Naive B cell (primary cell): ENCODE measurements around the gene CRYBB2. TPM values are rescaled to one million over a fixed set of nuclear protein-coding genes. Genes with fewer than 3 reads are reported as not detected.
"Not testable (repeated sequence)": the region's sequence is repeated elsewhere in the genome, so short reads cannot be mapped to it uniquely, and the experiment has no call there.

Experiments used
- ATAC-seq, 2 donors: fragments of 150-1000 bp; cut with Tn5 transposase; 2 replicates each; pipeline ENCODE4 v1.10.0; 2021; ENCODE audit warnings: low read depth in 2 of 2, mild to moderate bottlenecking in 2 of 2, moderate library complexity in 2 of 2
- DNase-seq: peaks from one replicate; pipeline ENCODE4 v3.0.0; 2022
- H3K27ac Mint-ChIP-seq, 6 donors: one replicate each; pipeline ENCODE4 v1.8.0; 2020 to 2022; ENCODE audit warnings: mild to moderate bottlenecking in 6 of 6, mixed read lengths in 6 of 6, moderate library complexity in 5 of 6, inconsistent platforms in 2 of 6
- H3K27me3 Mint-ChIP-seq, 3 donors: one replicate each; pipeline ENCODE4 v1.8.0; 2021 to 2022; ENCODE audit warnings: mixed read lengths in 3 of 3, mild to moderate bottlenecking in 1 of 3
- H3K36me3 Mint-ChIP-seq, 2 donors: one replicate each; pipeline ENCODE4 v1.8.0; 2020 to 2022; ENCODE audit warnings: mixed read lengths in 2 of 2, inconsistent platforms in 1 of 2, mild to moderate bottlenecking in 1 of 2
- H3K4me1 Mint-ChIP-seq, 3 donors: one replicate each; pipeline ENCODE4 v1.8.0; 2020 to 2022; ENCODE audit warnings: mixed read lengths in 3 of 3, inconsistent platforms in 1 of 3, mild to moderate bottlenecking in 1 of 3, moderate library complexity in 1 of 3
- H3K4me3 Mint-ChIP-seq, 8 donors: one replicate each; pipeline ENCODE4 v1.8.0; 2020 to 2022; ENCODE audit warnings: mild to moderate bottlenecking in 8 of 8, mixed read lengths in 8 of 8, moderate library complexity in 8 of 8, inconsistent platforms in 2 of 8
- H3K9me3 Mint-ChIP-seq, 7 donors: one replicate each; pipeline ENCODE4 v1.8.0; 2020 to 2022; ENCODE audit warnings: mixed read lengths in 7 of 7, mild to moderate bottlenecking in 5 of 7, inconsistent platforms in 2 of 7, moderate library complexity in 1 of 7
- polyA plus RNA-seq, 6 donors: library from polyadenylated mRNA; unstranded; fragments of 300-500 nt; fragmentation: Illumina TruSeq; gene quantifications; one replicate each; pipeline ENCODE4 v1.2.3, GENCODE V29; 2021; ENCODE audit warnings: low read depth in 6 of 6

Gene CRYBB2
- polyA plus RNA-seq, 6 donors from 2014 or later = not detected

GRCh38 chr22:25204547-25204946, 14.9 kb upstream of the CRYBB2 start:
- H3K4me1 Mint-ChIP-seq, ATAC-seq, DNase-seq, H3K9me3 Mint-ChIP-seq, H3K4me3 Mint-ChIP-seq, H3K27ac Mint-ChIP-seq, H3K36me3 Mint-ChIP-seq: not testable (repeated sequence)
- H3K27me3 Mint-ChIP-seq = peaks cover 5 to 27% (median 16%) of the 10 kb centered on the region in 3 donors

GRCh38 chr22:25205847-25206246, 13.6 kb upstream of the CRYBB2 start:
- peaks cover 0 to 5% (median 0%) of the 10 kb centered on the region in 7 donors for H3K9me3 Mint-ChIP-seq
- DNase-seq = no peak
- H3K27me3 Mint-ChIP-seq = peaks cover 5 to 27% (median 16%) of the 10 kb centered on the region in 3 donors
- no peak for ATAC-seq
- H3K36me3 Mint-ChIP-seq = no peaks in the 10 kb centered on the region
- H3K27ac Mint-ChIP-seq = no peak overlapping the region
- no peaks in the 10 kb centered on the region for H3K4me1 Mint-ChIP-seq
- no peak overlapping the region for H3K4me3 Mint-ChIP-seq

- peaks cover 0 to 5% (median 0%) of the 10 kb centered on the region in 7 donors for H3K9me3 Mint-ChIP-seq
- DNase-seq (no peak), ATAC-seq (no peak)
- peaks cover 5 to 26% (median 24%) of the 10 kb centered on the region in 3 donors for H3K27me3 Mint-ChIP-seq
- no peaks in the 10 kb centered on the region for H3K36me3 Mint-ChIP-seq
- no peak overlapping the region for H3K27ac Mint-ChIP-seq
- no peaks in the 10 kb centered on the region for H3K4me1 Mint-ChIP-seq
- no peak overlapping the region for H3K4me3 Mint-ChIP-seq
Measured at GRCh38 chr22:25206998-25207397, 12.4 kb upstream of the CRYBB2 start.

- ATAC-seq (no peak), DNase-seq (no peak)
- peaks cover 0 to 5% (median 0%) of the 10 kb centered on the region in 7 donors for H3K9me3 Mint-ChIP-seq
- H3K36me3 Mint-ChIP-seq = no peaks in the 10 kb centered on the region
- no peak overlapping the region for H3K27ac Mint-ChIP-seq
- peaks cover 5 to 24% (median 20%) of the 10 kb centered on the region in 3 donors for H3K27me3 Mint-ChIP-seq
- H3K4me3 Mint-ChIP-seq = no peak overlapping the region
- H3K4me1 Mint-ChIP-seq = no peaks in the 10 kb centered on the region
Measured at GRCh38 chr22:25207553-25208157, 11.8 kb upstream of the CRYBB2 start.

- Mint-ChIP-seq H3K27me3 (peaks cover 5 to 24% (median 20%) of the 10 kb centered on the region in 3 donors), H3K4me3 (no peak overlapping the region), H3K27ac (no peak overlapping the region), H3K9me3 (peaks cover 0 to 5% (median 2%) of the 10 kb centered on the region in 7 donors), H3K36me3 (no peaks in the 10 kb centered on the region), H3K4me1 (no peaks in the 10 kb centered on the region)
- DNase-seq = no peak
- no peak for ATAC-seq
Measured at GRCh38 chr22:25208328-25208727, 11.1 kb upstream of the CRYBB2 start.

GRCh38 chr22:25208743-25209505, 10.5 kb upstream of the CRYBB2 start:
- ATAC-seq = no peak
- no peak for DNase-seq
- H3K4me3 Mint-ChIP-seq = no peak overlapping the region
- H3K4me1 Mint-ChIP-seq = no peaks in the 10 kb centered on the region
- peaks cover 10 to 30% (median 20%) of the 10 kb centered on the region in 3 donors for H3K27me3 Mint-ChIP-seq
- H3K9me3 Mint-ChIP-seq = peaks cover 0 to 11% (median 5%) of the 10 kb centered on the region in 7 donors
- no peak overlapping the region for H3K27ac Mint-ChIP-seq
- no peaks in the 10 kb centered on the region for H3K36me3 Mint-ChIP-seq

GRCh38 chr22:25210793-25211192, 8.6 kb upstream of the CRYBB2 start:
- Mint-ChIP-seq H3K27ac (no peak overlapping the region), H3K9me3 (peaks cover 0 to 19% (median 9%) of the 10 kb centered on the region in 7 donors), H3K36me3 (no peaks in the 10 kb centered on the region), H3K27me3 (peaks cover 10 to 30% (median 20%) of the 10 kb centered on the region in 3 donors), H3K4me1 (no peaks in the 10 kb centered on the region), H3K4me3 (no peak overlapping the region)
- ATAC-seq (no peak), DNase-seq (no peak)

- H3K27me3 Mint-ChIP-seq = peaks cover 10 to 31% (median 21%) of the 10 kb centered on the region in 3 donors
- no peaks in the 10 kb centered on the region for H3K4me1 Mint-ChIP-seq
- peaks cover 0 to 19% (median 9%) of the 10 kb centered on the region in 7 donors for H3K9me3 Mint-ChIP-seq
- no peaks in the 10 kb centered on the region for H3K36me3 Mint-ChIP-seq
- H3K27ac Mint-ChIP-seq = no peak overlapping the region
- DNase-seq (no peak), ATAC-seq (no peak)
- peak overlapping the region in 1 of 8 donors; percentile 21 for H3K4me3 Mint-ChIP-seq
Measured at GRCh38 chr22:25212337-25212736, 7.1 kb upstream of the CRYBB2 start.

- H3K36me3 Mint-ChIP-seq = no peaks in the 10 kb centered on the region
- H3K9me3 Mint-ChIP-seq = peaks cover 0 to 19% (median 5%) of the 10 kb centered on the region in 7 donors
- peaks cover 8 to 30% (median 19%) of the 10 kb centered on the region in 3 donors for H3K27me3 Mint-ChIP-seq
- no peak overlapping the region for H3K27ac Mint-ChIP-seq
- DNase-seq = no peak
- no peak overlapping the region for H3K4me3 Mint-ChIP-seq
- no peak for ATAC-seq
- no peaks in the 10 kb centered on the region for H3K4me1 Mint-ChIP-seq
Measured at GRCh38 chr22:25213221-25213620, 6.2 kb upstream of the CRYBB2 start.

GRCh38 chr22:25216230-25216629, 3.2 kb upstream of the CRYBB2 start:
- no peak for DNase-seq
- Mint-ChIP-seq H3K27ac (no peak overlapping the region), H3K36me3 (no peaks in the 10 kb centered on the region), H3K27me3 (peaks cover 8 to 36% (median 30%) of the 10 kb centered on the region in 3 donors), H3K4me1 (peaks cover 0 to 4% (median 0%) of the 10 kb centered on the region in 3 donors), H3K4me3 (no peak overlapping the region), H3K9me3 (peaks cover 0 to 19% (median 5%) of the 10 kb centered on the region in 7 donors)
- ATAC-seq = no peak

- H3K4me1 Mint-ChIP-seq = peaks cover 0 to 4% (median 0%) of the 10 kb centered on the region in 3 donors
- H3K27ac Mint-ChIP-seq = no peak overlapping the region
- no peaks in the 10 kb centered on the region for H3K36me3 Mint-ChIP-seq
- no peak for ATAC-seq
- H3K27me3 Mint-ChIP-seq = peaks cover 16 to 44% (median 44%) of the 10 kb centered on the region in 3 donors
- no peak overlapping the region for H3K4me3 Mint-ChIP-seq
- H3K9me3 Mint-ChIP-seq = peaks cover 0 to 6% (median 2%) of the 10 kb centered on the region in 7 donors
- no peak for DNase-seq
Measured at GRCh38 chr22:25219948-25220442, 556 bp downstream of the CRYBB2 start.

GRCh38 chr22:25221790-25222189, 2.4 kb downstream of the CRYBB2 start:
- no peaks in the 10 kb centered on the region for H3K36me3 Mint-ChIP-seq
- H3K27ac Mint-ChIP-seq = no peak overlapping the region
- no peak overlapping the region for H3K4me3 Mint-ChIP-seq
- peaks cover 21 to 41% (median 34%) of the 10 kb centered on the region in 3 donors for H3K27me3 Mint-ChIP-seq
- peaks cover 0 to 4% (median 0%) of the 10 kb centered on the region in 3 donors for H3K4me1 Mint-ChIP-seq
- no peak for ATAC-seq
- no peak for DNase-seq
- no peaks in the 10 kb centered on the region for H3K9me3 Mint-ChIP-seq

- no peak overlapping the region for H3K4me3 Mint-ChIP-seq
- no peak overlapping the region for H3K27ac Mint-ChIP-seq
- peaks cover 17 to 33% (median 25%) of the 10 kb centered on the region in 3 donors for H3K27me3 Mint-ChIP-seq
- peaks cover 0 to 4% (median 0%) of the 10 kb centered on the region in 3 donors for H3K4me1 Mint-ChIP-seq
- ATAC-seq (no peak), DNase-seq (no peak)
- no peaks in the 10 kb centered on the region for H3K9me3 Mint-ChIP-seq
- H3K36me3 Mint-ChIP-seq = no peaks in the 10 kb centered on the region
Measured at GRCh38 chr22:25223269-25223850, 3.9 kb downstream of the CRYBB2 start.
